Measurements from ENCODE around the gene PPP4R2.

The PPP4R2 gene

DNA sequence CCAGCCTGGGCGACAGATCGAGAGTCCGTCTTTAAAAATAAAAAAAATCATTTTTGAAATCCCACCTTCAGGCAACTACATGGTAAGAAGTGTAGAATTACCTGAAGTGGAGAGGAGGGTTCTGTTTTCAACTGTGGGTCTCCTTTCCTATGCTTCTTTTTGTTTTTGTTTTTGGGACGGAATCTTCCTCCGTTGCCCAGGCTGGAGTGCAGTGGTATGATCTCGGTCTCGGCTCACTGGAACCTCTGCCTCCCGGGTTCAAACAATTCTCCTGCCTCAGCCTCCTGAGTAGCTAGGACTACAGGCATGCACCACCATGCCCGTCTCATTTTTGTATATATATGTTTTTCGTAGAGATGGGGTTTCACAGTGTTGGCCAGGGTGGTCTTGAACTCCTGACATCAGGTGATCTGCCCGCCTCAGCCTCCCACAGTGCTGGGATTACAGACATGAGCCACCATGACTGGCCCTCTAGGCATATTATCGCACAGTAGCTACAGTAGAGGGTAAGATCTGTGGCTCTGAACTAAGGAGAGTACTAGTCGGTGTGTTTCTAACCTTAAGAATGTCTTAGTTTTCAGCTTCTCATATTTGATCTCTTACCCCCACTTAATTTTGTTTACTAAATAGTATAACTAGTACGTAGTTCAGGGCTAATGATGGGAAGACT, 73.3 kb downstream of the PPP4R2 start:
- DNase-seq (ENCODE audit: low read depth in 2 of 2): no peak

GRCh38 chr3:73070675-73071575, 74.3 kb downstream of the PPP4R2 start:
- DNase-seq (ENCODE audit: low read depth in 2 of 2): no peak

DNA sequence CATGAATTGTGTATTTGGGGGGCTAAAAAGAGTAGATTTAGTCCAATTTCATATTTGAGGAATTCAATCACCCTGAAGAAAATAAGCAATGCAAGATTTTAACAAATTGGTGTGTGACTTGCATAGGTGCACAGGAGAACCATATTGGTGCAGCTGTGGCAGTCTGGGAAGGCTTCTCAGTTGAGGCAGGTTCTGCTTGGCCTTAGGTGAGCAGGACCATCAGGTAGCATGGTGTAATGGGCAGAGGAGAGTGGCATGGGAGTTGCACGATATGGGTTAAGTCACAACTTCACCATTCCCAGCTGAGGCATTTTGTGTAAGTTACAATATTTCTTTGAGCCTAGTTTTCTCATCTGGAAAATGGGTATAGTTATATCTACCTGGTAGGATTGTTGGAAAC, 75.3 kb downstream of the PPP4R2 start:
- no peak for DNase-seq (ENCODE audit: low read depth in 2 of 2)

GRCh38 chr3:73072634-73073033, 76.0 kb downstream of the PPP4R2 start:
- no peak for DNase-seq (ENCODE audit: low read depth in 2 of 2)

DNA sequence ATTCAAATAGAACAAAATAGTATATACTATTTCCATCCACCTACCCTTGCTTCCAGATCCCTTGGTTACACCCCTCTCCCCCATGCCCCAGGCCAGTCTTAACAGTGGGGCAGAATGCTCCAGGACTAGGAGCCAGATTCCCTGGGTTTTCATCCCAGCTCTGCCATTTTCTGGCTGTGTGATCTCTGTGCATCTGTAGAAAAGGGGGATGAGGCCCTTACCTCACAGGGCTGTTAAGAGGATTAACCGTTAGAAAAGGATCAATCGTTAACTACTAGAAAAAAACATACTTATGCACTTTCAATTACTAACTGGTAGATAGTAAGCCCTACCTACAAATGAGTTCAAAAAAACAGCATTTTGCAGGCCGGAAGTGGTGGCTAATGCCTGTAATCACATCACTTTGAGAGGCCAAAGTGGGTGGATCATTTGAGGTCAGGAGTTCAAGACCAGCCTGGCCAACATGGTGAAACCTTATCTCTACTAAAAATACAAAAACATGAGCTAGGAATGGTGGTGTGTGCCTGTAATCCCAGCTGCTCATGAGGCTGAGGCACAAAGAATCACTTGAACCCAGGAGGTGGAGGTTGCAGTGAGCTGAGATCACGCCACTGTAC, 76.6 kb downstream of the PPP4R2 start:
- DNase-seq (ENCODE audit: low read depth in 2 of 2): no peak

DNA sequence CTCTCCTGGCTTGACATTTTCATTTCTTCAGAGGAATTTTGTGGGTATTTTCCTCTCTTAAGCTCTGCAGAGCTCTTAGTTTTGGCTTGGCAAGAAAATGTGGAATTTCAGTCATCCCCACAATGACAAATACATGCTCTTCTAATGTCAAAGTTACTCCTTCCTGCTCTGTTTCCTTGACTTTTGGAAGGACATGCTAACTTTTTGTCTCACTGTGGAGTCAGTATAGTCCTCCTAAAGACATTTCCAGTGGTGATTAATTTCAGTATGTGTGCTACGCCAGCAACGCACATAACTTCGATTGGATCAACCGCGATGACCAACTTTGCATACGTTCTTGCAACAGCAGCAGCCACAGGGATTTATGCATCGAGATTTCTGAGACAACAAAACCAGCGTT, 78.2 kb downstream of the PPP4R2 start:
- DNase-seq (ENCODE audit: low read depth in 2 of 2): no peak

DNA sequence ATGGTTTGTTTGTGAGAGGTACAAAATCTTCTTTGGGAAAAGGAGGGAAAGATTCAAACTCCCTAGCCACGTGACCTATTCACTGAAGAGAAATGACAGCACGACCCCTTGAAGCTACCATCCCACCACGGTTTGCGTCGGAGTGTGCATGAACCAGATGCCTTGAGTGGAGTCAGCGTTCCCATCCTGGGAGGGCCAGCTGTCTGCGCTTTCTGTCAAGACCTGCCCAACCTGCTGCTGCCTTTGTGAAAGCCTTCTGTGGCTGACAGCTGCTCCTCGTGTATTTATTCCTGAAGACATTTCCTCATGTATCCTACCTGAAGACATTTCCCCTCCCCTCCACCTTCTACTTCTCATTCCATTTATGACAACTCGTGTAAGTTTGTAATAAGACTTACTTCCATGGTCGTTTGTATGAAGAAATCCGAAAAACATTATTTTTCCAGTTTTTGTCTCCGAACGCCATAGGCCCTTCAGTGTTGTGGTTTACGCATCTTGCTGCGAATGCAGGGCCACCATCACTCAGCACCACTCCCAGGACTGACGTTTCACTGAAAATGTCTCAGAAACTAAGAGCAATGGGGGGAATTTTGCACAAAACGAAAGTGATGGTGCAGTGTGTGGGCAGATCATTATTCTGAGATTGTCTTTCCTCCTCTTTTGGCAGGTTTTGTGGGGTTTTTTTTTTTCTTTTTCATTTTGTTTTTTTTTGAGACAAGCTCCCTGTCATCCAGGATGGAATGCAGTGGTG, 83.8 kb downstream of the PPP4R2 start:
- DNase-seq (ENCODE audit: low read depth in 2 of 2): no peak

- DNase-seq (ENCODE audit: low read depth in 2 of 2): no peak
These were observed 84.5 kb downstream of the PPP4R2 start for GRCh38 chr3:73081140-73081539.

- DNase-seq (ENCODE audit: low read depth in 2 of 2): no peak
These were observed 87.6 kb downstream of the PPP4R2 start for GRCh38 chr3:73084170-73084569.

DNA sequence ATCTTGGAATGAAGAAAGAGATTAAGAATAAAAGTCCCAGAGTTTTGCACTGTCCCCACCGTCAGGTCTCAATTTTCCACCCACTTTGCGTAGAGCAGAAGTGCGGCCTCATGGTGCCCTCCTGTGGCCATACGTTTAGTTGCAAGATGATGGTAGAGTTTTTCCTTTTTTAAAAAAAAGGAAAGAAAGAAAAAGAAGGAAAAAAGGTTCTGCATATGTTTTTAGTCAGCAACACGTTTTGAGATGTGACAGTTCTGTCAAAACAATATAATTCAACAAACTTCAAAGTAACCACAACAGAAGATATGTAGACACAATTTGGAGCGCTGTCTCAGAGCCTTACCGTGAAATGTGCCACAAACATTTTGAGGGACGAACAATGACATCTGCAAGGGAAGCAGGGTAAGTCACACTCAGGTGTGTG, 89.5 kb downstream of the PPP4R2 start:
- peak; percentile 11 to 39 for DNase-seq (ENCODE audit: low read depth in 2 of 2)

GRCh38 chr3:73094129-73094528, 97.5 kb downstream of the PPP4R2 start:
- DNase-seq (ENCODE audit: low read depth in 2 of 2): no peak

GRCh38 chr3:73094951-73095350, 98.3 kb downstream of the PPP4R2 start:
- DNase-seq (ENCODE audit: low read depth in 2 of 2): no peak

DNA sequence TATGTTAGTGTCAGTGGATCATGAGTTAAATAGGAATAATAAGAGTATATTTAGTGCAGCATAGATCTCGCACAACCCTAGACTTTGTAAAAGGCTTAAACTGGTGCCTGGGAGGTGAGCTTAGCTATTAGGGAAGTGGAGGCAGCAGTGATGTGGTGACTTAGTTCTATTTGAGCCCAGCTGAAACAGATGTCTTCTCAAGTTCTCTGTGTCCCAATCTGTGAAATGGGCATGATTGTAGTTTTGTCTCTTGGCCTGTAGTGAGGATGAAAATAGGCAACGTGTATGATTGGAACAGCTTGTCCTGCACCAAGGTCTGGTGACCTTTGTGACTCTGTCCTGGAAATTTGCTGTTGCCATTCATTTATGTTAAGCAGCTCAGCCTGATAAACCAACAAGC, 99.6 kb downstream of the PPP4R2 start:
- DNase-seq (ENCODE audit: low read depth in 2 of 2): no peak

GRCh38 chr3:73098026-73098425, 101.4 kb downstream of the PPP4R2 start:
- no peak for DNase-seq (ENCODE audit: low read depth in 2 of 2)

DNA sequence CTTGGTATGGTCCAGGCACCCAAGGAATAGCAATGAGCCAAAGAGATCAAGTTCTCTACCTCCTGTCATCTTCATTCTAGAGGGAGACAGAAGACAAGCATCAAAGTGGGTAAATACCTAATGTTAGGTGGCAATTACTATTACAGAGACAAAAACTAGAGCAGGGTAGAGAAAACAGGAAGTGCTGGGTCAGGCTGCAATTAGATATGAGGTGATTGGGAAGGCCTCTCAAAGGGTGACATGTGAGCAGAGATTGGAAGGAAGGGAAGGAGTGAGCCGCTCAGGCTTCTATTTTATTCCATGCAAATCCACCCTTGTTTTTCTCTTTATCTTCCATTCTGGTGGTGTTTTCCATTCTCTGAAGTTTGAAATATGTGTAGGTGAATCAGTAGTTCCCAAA, 102.3 kb downstream of the PPP4R2 start:
- DNase-seq (ENCODE audit: low read depth in 2 of 2): no peak

- peak; percentile 51 to 81 for DNase-seq (ENCODE audit: low read depth in 2 of 2)
These were observed 104.3 kb downstream of the PPP4R2 start for GRCh38 chr3:73100741-73101559.

- no peak for DNase-seq (ENCODE audit: low read depth in 2 of 2)
These were observed 105.3 kb downstream of the PPP4R2 start for GRCh38 chr3:73101881-73102280.

DNA sequence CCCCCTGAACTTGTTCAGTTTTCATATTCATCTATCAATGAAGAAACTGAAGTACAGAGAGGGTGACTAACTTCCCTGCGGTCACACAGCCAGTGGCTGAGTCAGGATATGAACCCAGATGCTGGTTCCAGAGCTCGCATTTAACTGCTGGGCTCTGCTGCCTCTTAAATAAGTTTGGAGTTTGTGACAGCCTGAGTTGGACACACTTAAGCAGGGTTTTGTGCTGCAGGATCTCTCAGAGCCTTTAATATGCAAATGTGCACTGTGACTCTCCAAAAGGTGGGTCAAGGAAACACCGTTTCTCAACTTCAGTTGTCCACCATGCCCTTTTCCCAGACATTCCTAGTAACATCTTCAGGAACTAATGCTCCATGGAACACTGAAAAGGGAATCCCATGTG, 110.6 kb downstream of the PPP4R2 start:
- no peak for DNase-seq (ENCODE audit: low read depth in 2 of 2)

GRCh38 chr3:73107676-73108187, 111.1 kb downstream of the PPP4R2 start:
- no peak for DNase-seq (ENCODE audit: low read depth in 2 of 2)

GRCh38 chr3:73108750-73109149, 112.1 kb downstream of the PPP4R2 start:
- no peak for DNase-seq (ENCODE audit: low read depth in 2 of 2)

DNA sequence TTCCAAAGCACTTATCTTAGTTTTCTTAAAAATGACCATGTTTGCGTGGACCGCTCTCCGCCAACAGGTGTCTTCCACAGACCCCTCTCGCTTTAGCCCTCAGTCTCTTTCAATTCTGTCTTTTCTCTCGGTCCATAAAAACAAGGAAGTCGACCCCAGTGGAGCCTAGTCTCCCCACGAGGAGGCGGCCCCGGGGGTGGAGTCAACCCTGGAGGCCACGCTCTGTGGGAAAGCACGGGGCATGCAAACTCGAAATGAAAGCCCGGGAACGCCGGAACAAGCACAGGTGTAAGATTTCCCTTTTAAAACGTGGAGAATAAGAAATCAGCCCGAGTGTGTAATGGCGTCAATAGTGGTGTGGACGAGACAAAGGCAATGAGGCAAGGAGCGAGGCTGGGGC, 113.9 kb downstream of the PPP4R2 start:
- DNase-seq (ENCODE audit: low read depth in 2 of 2): no peak

All from stimulated activated CD4-positive, alpha-beta T cell treated with anti-CD3 and anti-CD28 coated beads, Interleukin-12 subunit alpha, Interleukin-12 subunit beta, amount 100 ng/mL, for 24 hours (primary cell).